ENCODE data around the gene SLC8B1. TPM values are rescaled to one million over a fixed set of nuclear protein-coding genes. Genes with fewer than 3 reads are reported as not detected.

The SLC8B1 gene
- total and polyA plus RNA-seq, 2 donors (not counting 1 experiment from before 2014, with no cell fraction given): 16.7 to 16.8 TPM

- H3K4me3 ChIP-seq (replicated peaks in 1 of 4; ENCODE audit: control extremely low read depth in 1 of 4, insufficient read depth in 1 of 4, low read depth in 3 of 4, low read length in 4 of 4): no peak overlapping the region
- no peaks in the 10 kb centered on the region for H3K27me3 ChIP-seq (ENCODE audit: control insufficient read depth, insufficient read depth, low read length)
- no peak overlapping the region for H3K4me2 ChIP-seq (ENCODE audit: extremely low read depth, insufficient read depth, low read length)
- TF ChIP-seq, protein P1, sequence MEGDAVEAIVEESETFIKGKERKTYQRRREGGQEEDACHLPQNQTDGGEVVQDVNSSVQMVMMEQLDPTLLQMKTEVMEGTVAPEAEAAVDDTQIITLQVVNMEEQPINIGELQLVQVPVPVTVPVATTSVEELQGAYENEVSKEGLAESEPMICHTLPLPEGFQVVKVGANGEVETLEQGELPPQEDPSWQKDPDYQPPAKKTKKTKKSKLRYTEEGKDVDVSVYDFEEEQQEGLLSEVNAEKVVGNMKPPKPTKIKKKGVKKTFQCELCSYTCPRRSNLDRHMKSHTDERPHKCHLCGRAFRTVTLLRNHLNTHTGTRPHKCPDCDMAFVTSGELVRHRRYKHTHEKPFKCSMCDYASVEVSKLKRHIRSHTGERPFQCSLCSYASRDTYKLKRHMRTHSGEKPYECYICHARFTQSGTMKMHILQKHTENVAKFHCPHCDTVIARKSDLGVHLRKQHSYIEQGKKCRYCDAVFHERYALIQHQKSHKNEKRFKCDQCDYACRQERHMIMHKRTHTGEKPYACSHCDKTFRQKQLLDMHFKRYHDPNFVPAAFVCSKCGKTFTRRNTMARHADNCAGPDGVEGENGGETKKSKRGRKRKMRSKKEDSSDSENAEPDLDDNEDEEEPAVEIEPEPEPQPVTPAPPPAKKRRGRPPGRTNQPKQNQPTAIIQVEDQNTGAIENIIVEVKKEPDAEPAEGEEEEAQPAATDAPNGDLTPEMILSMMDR (conservative IDR thresholded peaks at IDR 0.05 in 1 of 2, IDR thresholded peaks at IDR 0.05 in 1 of 2; ENCODE audit: low read depth in 1 of 2, low read length in 2 of 2): no peak
- TF ChIP-seq EZH2 (IDR thresholded peaks at IDR 0.05; ENCODE audit: low read length, missing control alignments): no peak
- H3K79me2 ChIP-seq (ENCODE audit: control insufficient read depth, insufficient read depth, low read length): no peaks in the 10 kb centered on the region
- H3K27ac ChIP-seq (ENCODE audit: insufficient read depth, low read length): no peak overlapping the region
- no peak overlapping the region for H2AFZ ChIP-seq (ENCODE audit: low read length)
- H3K36me3 ChIP-seq (ENCODE audit: control insufficient read depth, insufficient read depth, low read length): no peaks in the 10 kb centered on the region
- no peak for DNase-seq (ENCODE audit: low read depth in 2 of 2)
- peaks cover 5% of the 10 kb centered on the region for H3K4me1 ChIP-seq (ENCODE audit: control insufficient read depth, extremely low read depth, insufficient read depth, low read length)
- no peaks in the 10 kb centered on the region for H4K20me1 ChIP-seq (ENCODE audit: control insufficient read depth, extremely low read depth, insufficient read depth, low read length)
- no peaks in the 10 kb centered on the region for H3K9me3 ChIP-seq (ENCODE audit: control insufficient read depth, insufficient read depth, low read depth, low read length)
- no peak overlapping the region for H3K9ac ChIP-seq (ENCODE audit: insufficient read depth, low read length)
Measured at GRCh38 chr12:113260127-113260526, 74.8 kb downstream of the SLC8B1 start.

GRCh38 chr12:113257564-113257963, 77.3 kb downstream of the SLC8B1 start:
- no peaks in the 10 kb centered on the region for H3K27me3 ChIP-seq (ENCODE audit: control insufficient read depth, insufficient read depth, low read length)
- H3K27ac ChIP-seq (ENCODE audit: insufficient read depth, low read length): no peak overlapping the region
- no peak overlapping the region for H3K4me3 ChIP-seq (replicated peaks in 1 of 4; ENCODE audit: control extremely low read depth in 1 of 4, insufficient read depth in 1 of 4, low read depth in 3 of 4, low read length in 4 of 4)
- peaks cover 5% of the 10 kb centered on the region for H3K4me1 ChIP-seq (ENCODE audit: control insufficient read depth, extremely low read depth, insufficient read depth, low read length)
- H3K4me2 ChIP-seq (ENCODE audit: extremely low read depth, insufficient read depth, low read length): no peak overlapping the region
- TF ChIP-seq, protein P1 (conservative IDR thresholded peaks at IDR 0.05 in 1 of 2, IDR thresholded peaks at IDR 0.05 in 1 of 2; ENCODE audit: low read depth in 1 of 2, low read length in 2 of 2): no peak
- no peak for TF ChIP-seq EZH2 (IDR thresholded peaks at IDR 0.05; ENCODE audit: low read length, missing control alignments)
- no peaks in the 10 kb centered on the region for H4K20me1 ChIP-seq (ENCODE audit: control insufficient read depth, extremely low read depth, insufficient read depth, low read length)
- DNase-seq (ENCODE audit: low read depth in 2 of 2): no peak
- no peak overlapping the region for H2AFZ ChIP-seq (ENCODE audit: low read length)
- H3K79me2 ChIP-seq (ENCODE audit: control insufficient read depth, insufficient read depth, low read length): no peaks in the 10 kb centered on the region
- H3K36me3 ChIP-seq (ENCODE audit: control insufficient read depth, insufficient read depth, low read length): no peaks in the 10 kb centered on the region
- H3K9ac ChIP-seq (ENCODE audit: insufficient read depth, low read length): no peak overlapping the region
- H3K9me3 ChIP-seq (ENCODE audit: control insufficient read depth, insufficient read depth, low read depth, low read length): no peaks in the 10 kb centered on the region

GRCh38 chr12:113254298-113254697, 80.6 kb downstream of the SLC8B1 start:
- DNase-seq (ENCODE audit: low read depth in 2 of 2): no peak
- Histone ChIP-seq H3K9me3 (ENCODE audit: control insufficient read depth, insufficient read depth, low read depth, low read length) (no peaks in the 10 kb centered on the region), H3K79me2 (ENCODE audit: control insufficient read depth, insufficient read depth, low read length) (no peaks in the 10 kb centered on the region), H3K4me1 (ENCODE audit: control insufficient read depth, extremely low read depth, insufficient read depth, low read length) (no peaks in the 10 kb centered on the region), H3K4me3 (replicated peaks in 1 of 4; ENCODE audit: control extremely low read depth in 1 of 4, insufficient read depth in 1 of 4, low read depth in 3 of 4, low read length in 4 of 4) (no peak overlapping the region), H3K27me3 (ENCODE audit: control insufficient read depth, insufficient read depth, low read length) (no peaks in the 10 kb centered on the region), H3K9ac (ENCODE audit: insufficient read depth, low read length) (no peak overlapping the region), H4K20me1 (ENCODE audit: control insufficient read depth, extremely low read depth, insufficient read depth, low read length) (no peaks in the 10 kb centered on the region), H3K36me3 (ENCODE audit: control insufficient read depth, insufficient read depth, low read length) (no peaks in the 10 kb centered on the region), H3K27ac (ENCODE audit: insufficient read depth, low read length) (no peak overlapping the region), H3K4me2 (ENCODE audit: extremely low read depth, insufficient read depth, low read length) (no peak overlapping the region), H2AFZ (ENCODE audit: low read length) (no peak overlapping the region)
- no peak for TF ChIP-seq EZH2 (IDR thresholded peaks at IDR 0.05; ENCODE audit: low read length, missing control alignments)
- TF ChIP-seq, protein P1 (conservative IDR thresholded peaks at IDR 0.05 in 1 of 2, IDR thresholded peaks at IDR 0.05 in 1 of 2; ENCODE audit: low read depth in 1 of 2, low read length in 2 of 2): no peak

Measured in fibroblast of lung (primary cell).